Esophagus muscularis mucosa (tissue), 4 donors: ENCODE measurements around the gene URB1. TPM values are rescaled to one million over a fixed set of nuclear protein-coding genes. Genes with fewer than 3 reads are reported as not detected.

Experiments used
- DNase-seq: peaks from one replicate; pipeline ENCODE4 v3.0.0-alpha.2; 2017; ENCODE audit errors: extremely low spot score
- H3K27ac ChIP-seq, 4 donors: fragments of 200-600 bp; sonication (generic); replicated peaks in 1 of 4; 1 replicate in 3 of 4; 2 replicates in 1 of 4; pipeline ENCODE4 v1.5.1; 2016 to 2019; ENCODE audit warnings: mild to moderate bottlenecking in 1 of 4
- H3K27me3 ChIP-seq, 4 donors: fragments of 200-600 bp; sonication (generic); one replicate each; pipeline versions ENCODE4 v1.5.1 to v1.6.0; 2016 to 2019
- H3K36me3 ChIP-seq, 4 donors: fragments of 200-600 bp; sonication (generic); one replicate each; pipeline ENCODE4 v1.5.1; 2016 to 2019
- H3K4me1 ChIP-seq, 4 donors: fragments of 200-600 bp; sonication (generic); one replicate each; pipeline ENCODE4 v1.5.1; 2016 to 2019
- H3K4me3 ChIP-seq, 4 donors: fragments of 200-600 bp; sonication (generic); 1 replicate in 2 of 4; 2 replicates in 2 of 4; pipeline ENCODE4 v1.5.1; 2016 to 2019; ENCODE audit warnings: mild to moderate bottlenecking in 4 of 4, moderate library complexity in 1 of 4
- H3K9me3 ChIP-seq, 4 donors: fragments of 200-600 bp; sonication (generic); 1 replicate in 3 of 4; 2 replicates in 1 of 4; pipeline ENCODE4 v1.5.1; 2016 to 2019
- CTCF ChIP-seq, 3 experiments: fragments of 200-600 bp in 2 of 3; fragments of 450-650 bp in 1 of 3; sonication (generic) in 2 of 3; IDR thresholded peaks; one replicate each; pipeline ENCODE4 v1.5.1; 2017 to 2019; ENCODE audit warnings: antibody characterized with exemption in 3 of 3, mild to moderate bottlenecking in 2 of 3, moderate library complexity in 1 of 3
- EP300 ChIP-seq: sonication (generic); formaldehyde crosslinking; IDR thresholded peaks from one replicate; pipeline ENCODE4 v1.6.1; 2017; ENCODE audit warnings: antibody characterized with exemption
- POLR2A ChIP-seq: fragments of 450-650 bp; IDR thresholded peaks from one replicate; pipeline ENCODE4 v1.6.1; 2017; ENCODE audit warnings: antibody characterized with exemption, moderate library complexity, mild to moderate bottlenecking, low read depth
- POLR2AphosphoS5 ChIP-seq, 2 donors: sonication (generic); formaldehyde crosslinking; IDR thresholded peaks; one replicate each; pipeline ENCODE4 v1.6.1; 2017; ENCODE audit warnings: antibody characterized with exemption in 2 of 2
- WGBS: methylation state at CpG from one replicate; pipeline ENCODE4 v1.1.5; 2018; 5-methylcytosine and 5-hydroxymethylcytosine counted together
- intact Hi-C: fragments of 100-400 bp; cut with DNase I; formaldehyde crosslinking; loops from one replicate; pipeline ENCODE4 v1.15.1; 2023
- total RNA-seq, 4 donors: library from RNA; depleted of rRNA; stranded (reverse); fragments of >200 nt; gene quantifications; one replicate each; pipeline versions ENCODE4 v1.1.0 to v1.2.1, GENCODE V29; 2016

The URB1 gene
- total RNA-seq, 4 donors from 2014 or later = 14.1 to 31.0 (median 22.4) TPM

GRCh38 chr21:32426066-32426465 is 33.3 kb upstream of the URB1 start:
- Histone ChIP-seq H3K9me3 (peaks cover 0 to 6% (median 0%) of the 10 kb centered on the region in 4 donors), H3K4me3 (no peak overlapping the region), H3K27me3 (no peaks in the 10 kb centered on the region), H3K4me1 (peaks cover 33 to 42% (median 36%) of the 10 kb centered on the region in 4 donors), H3K36me3 (peaks cover 0 to 7% (median 3%) of the 10 kb centered on the region in 4 donors), H3K27ac (no peak overlapping the region)
- WGBS = 82% methylated on average over 5 of the region's 5 CpGs
- TF ChIP-seq EP300 = no peak
- TF ChIP-seq CTCF (IDR thresholded peaks at IDR 0.05) = no peak
- no peak for TF ChIP-seq POLR2A
- TF ChIP-seq POLR2AphosphoS5 (IDR thresholded peaks at IDR 0.05) = no peak
- intact Hi-C loops = no loop called here
- no peak for DNase-seq

- intact Hi-C loops = no loop called here
- DNase-seq = no peak
- TF ChIP-seq CTCF (IDR thresholded peaks at IDR 0.05) (no peak), POLR2AphosphoS5 (IDR thresholded peaks at IDR 0.05) (no peak), POLR2A (no peak), EP300 (no peak)
- Histone ChIP-seq H3K4me3 (no peak overlapping the region), H3K27ac (no peak overlapping the region), H3K4me1 (peaks cover 33 to 42% (median 40%) of the 10 kb centered on the region in 4 donors), H3K27me3 (no peaks in the 10 kb centered on the region), H3K9me3 (peaks cover 0 to 6% (median 0%) of the 10 kb centered on the region in 4 donors), H3K36me3 (peaks cover 0 to 7% (median 3%) of the 10 kb centered on the region in 4 donors)
- WGBS = 92% methylated on average over 4 of the region's 4 CpGs
Measured at GRCh38 chr21:32425628-32426027, 32.8 kb upstream of the URB1 start.

- no peak for TF ChIP-seq EP300
- TF ChIP-seq POLR2AphosphoS5 (IDR thresholded peaks at IDR 0.05) = no peak
- TF ChIP-seq CTCF (IDR thresholded peaks at IDR 0.05) = no peak
- no peak for TF ChIP-seq POLR2A
- Histone ChIP-seq H3K27me3 (no peaks in the 10 kb centered on the region), H3K9me3 (peaks cover 0 to 6% (median 0%) of the 10 kb centered on the region in 4 donors), H3K27ac (no peak overlapping the region), H3K4me3 (no peak overlapping the region), H3K36me3 (peaks cover 0 to 7% (median 3%) of the 10 kb centered on the region in 4 donors), H3K4me1 (peaks cover 33 to 50% (median 48%) of the 10 kb centered on the region in 4 donors)
- intact Hi-C loops = no loop called here
- WGBS = 94% methylated on average over 5 of the region's 5 CpGs
- DNase-seq = no peak
Measured at GRCh38 chr21:32424674-32425073, 31.9 kb upstream of the URB1 start.

GRCh38 chr21:32424191-32424535 is 31.4 kb upstream of the URB1 start:
- Histone ChIP-seq H3K4me1 (peaks cover 33 to 52% (median 49%) of the 10 kb centered on the region in 4 donors), H3K4me3 (no peak overlapping the region), H3K9me3 (peaks cover 0 to 6% (median 0%) of the 10 kb centered on the region in 4 donors), H3K36me3 (peaks cover 0 to 5% (median under 1%) of the 10 kb centered on the region in 4 donors), H3K27me3 (no peaks in the 10 kb centered on the region), H3K27ac (no peak overlapping the region)
- intact Hi-C loops = no loop called here
- WGBS = 89% methylated on average over 2 of the region's 2 CpGs
- no peak for DNase-seq
- TF ChIP-seq CTCF (IDR thresholded peaks at IDR 0.05) = no peak
